A549 treated with DMSO at 1 μM for 4 hours (cell line): ENCODE measurements around the gene GEMIN7. TPM values are rescaled to one million over a fixed set of nuclear protein-coding genes. Genes with fewer than 3 reads are reported as not detected.

Experiments used
- total RNA-seq: library from RNA; stranded (reverse); fragments of 200-300 nt; extraction: Qiagen RNA extraction; gene quantifications from 5 replicates; pipeline ENCODE4 v1.2.3, GENCODE V29; 2022; ENCODE audit warnings: low read depth

Gene GEMIN7, protein sequence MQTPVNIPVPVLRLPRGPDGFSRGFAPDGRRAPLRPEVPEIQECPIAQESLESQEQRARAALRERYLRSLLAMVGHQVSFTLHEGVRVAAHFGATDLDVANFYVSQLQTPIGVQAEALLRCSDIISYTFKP
- 83.7 to 92.7 TPM (median 88.0 TPM) in 5 replicates for total RNA-seq

DNA sequence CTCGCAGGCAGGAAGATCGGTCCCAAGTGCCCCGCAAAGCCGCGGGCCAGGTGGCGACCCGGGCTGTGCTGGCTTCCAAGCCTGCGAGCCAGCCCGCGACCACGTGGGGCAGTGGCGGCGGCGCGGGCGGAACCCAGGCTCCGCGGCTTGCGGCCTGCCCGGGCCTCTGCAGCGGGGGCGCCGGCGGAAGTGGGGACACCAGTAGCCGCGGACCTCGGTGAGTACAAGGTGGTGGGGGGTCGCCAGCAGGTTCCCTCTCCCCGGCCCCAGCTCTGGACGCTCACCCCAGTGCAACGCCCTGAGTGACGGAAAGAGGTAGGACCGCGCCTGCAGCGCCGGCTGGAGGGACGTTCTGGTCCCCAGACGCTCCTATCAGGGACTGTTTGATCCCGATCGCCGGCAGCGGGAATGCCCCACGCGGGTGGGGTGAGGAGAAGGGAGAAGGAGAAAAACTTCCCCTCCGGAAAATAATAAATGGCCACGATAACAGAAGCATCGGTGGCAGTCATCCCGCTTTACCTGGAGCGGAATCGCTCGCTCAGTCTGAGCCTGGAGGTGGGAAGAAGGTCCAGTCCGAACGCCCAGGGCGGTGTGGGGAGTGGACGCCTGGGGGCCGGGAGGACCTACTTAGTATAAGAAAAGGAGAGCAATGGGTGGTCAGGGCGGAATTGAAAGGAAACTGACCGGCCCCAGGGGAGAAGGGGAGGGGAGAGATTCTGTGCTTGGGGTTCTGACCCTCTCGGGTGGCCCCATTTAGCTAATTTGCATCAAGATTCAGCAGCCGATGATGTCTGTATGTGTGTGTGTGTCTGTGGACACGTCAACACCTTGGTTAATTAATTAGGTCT is at the start of gene GEMIN7:
TSS of gene GEMIN7 (plus strand) at position 198 of the 848 bp plus-strand sequence. CDS start 10,855 bp downstream, outside the sequence.

DNA sequence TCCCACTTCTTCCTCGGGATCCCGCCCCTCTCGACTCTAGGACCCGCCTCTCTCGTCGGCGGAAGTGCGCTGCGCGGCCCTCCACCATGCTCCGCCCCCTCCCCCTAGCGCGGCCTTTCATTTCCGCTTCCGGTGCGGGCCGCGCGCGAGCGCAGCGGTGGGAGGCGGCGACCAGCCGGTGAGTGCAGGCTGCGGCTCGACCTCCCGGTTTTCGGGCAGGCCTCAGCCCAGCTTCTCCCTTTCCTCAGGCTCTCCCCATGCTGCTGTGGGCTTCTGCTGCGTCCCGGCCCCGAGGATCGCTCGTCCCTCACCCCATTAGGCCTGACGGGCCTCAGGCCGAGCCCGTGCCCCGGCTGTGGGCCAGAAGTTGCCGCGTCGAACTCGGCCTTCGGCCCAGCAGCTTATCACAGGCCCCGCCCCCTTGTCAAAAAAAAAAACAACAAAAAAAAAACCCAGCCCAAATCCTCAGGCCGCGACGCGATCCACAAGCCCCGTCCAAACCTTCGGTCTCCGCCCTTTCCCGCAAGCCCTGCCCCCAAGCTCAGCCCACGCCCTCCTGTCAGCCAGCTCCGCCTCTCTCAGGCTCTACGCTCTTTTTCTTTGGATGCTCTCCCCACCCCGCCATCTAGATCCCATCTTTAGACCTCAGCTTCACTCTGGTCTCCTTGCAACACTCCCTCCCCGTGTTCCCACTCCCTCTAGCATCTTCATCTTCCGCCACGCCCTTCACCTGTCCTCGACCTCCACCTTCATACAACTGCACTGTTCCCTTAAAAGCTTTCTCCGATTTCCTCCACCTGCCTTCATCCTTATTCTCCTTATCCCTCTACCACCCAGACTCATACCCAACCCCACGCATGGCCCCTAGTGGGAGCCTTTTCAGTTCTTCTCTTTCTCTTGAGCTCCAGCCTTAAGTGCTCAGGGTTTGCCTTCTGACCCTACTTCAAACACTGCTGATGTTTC is 39.8 kb upstream of the GEMIN7 start, which contains the start of gene CLASRP:
TSS of gene CLASRP (plus strand) at position 115 of the 963 bp plus-strand sequence. CDS start 1,168 bp downstream, outside the sequence.

DNA sequence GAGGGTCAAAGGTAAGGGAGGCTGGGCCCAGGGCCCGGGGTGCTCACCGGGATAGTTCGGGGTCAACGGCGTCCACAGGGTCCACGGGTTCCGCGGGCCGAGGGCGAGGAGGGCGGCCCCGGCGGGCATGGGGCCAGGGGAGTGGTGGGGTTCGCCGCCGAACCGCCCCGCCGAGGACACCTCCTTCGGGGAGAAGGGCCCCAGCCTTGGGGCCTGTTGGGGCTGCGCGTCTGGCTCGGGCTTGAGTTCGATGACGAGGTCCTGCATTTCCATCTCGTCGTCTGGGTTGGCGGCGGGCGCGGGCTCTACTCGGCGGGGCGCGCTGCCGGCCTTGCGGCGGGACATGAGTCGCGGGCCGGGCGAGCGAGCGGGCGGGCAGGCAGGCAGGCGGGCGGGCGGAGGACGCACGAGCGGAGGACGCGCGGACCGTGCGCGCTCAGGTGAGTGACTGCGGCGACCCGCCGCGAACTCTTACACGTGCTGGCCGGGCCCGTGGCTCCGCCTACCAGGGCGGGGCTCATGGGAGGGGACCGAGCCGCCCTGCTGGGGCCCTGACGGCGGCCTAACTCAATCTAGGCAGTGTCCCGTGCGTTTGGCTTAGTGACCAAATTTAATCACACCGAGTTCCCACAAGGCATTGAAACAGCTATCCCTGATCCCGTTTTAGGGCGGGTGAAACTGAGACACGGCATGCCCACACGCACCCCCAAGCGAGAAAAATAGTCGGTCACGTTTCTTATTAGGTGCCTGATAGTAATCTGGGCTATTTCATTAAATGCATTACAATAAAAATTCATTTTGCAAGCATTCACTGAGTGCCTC is 2.8 kb upstream of the GEMIN7 start, which contains the start of gene ZNF296:
TSS of gene ZNF296 (minus strand) at position 450 of the 822 bp plus-strand sequence. CDS start at position 345, 105 bp downstream.

DNA sequence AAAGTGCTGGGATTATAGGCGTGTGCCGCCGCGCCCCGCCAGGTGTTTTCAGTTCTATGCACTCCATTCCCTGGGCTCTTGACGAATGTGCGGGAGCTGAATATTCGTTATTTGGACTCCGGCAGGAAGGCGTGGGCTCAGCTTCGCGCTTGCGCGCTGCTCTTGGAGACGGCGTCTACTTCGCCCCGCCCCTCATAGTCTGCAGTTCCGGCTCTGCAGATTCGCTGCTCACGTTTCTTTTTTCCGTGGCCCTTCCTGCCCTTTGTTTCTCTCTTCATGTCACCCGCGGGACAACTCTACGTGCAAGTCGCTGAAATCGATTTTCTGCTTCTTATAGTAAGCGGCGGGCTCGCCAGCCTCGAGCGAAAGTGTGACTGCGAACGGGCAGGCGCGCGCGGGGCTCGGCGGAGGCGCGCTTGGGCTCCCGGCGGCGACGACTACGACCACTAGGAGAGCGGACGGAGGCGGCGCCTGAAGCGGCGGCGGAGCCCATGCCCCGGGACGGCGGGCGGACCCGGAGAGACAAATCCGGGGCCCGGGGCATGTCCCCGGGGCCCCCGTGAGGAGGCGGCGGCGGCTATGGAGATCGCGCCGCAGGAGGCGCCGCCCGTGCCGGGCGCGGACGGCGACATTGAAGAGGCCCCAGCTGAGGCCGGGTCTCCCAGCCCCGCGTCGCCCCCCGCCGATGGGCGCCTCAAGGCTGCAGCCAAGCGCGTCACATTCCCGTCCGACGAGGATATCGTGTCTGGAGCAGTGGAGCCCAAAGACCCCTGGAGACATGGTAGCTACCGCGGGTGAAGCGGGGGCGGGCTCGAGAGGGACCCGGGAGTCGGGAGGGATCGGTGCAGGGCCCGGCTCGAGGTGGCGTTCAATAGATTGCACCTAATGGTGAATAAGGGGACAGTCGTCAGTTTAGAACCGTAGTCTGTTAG is 14.0 kb downstream of the GEMIN7 start, which contains the start of gene PPP1R37:
TSS of gene PPP1R37 (plus strand) at position 433 of the 932 bp plus-strand sequence. CDS start at position 580, 147 bp downstream.

Other genes starting within 250 kb of the GEMIN7 start
- gene NECTIN2, start 233.0 kb upstream of the GEMIN7 start, total RNA-seq = 75.5 to 88.4 TPM (median 83.4 TPM) in 5 replicates
- 206 to 267 TPM (median 230 TPM) in 5 replicates for gene TOMM40, start 188.0 kb upstream of the GEMIN7 start, total RNA-seq
- 12.2 to 15.8 TPM (median 13.3 TPM) in 5 replicates for gene APOE, start 173.5 kb upstream of the GEMIN7 start, total RNA-seq
- gene APOC1, start 164.7 kb upstream of the GEMIN7 start, total RNA-seq = 109 to 128 TPM (median 117 TPM) in 5 replicates
- not detected in 5 replicates for gene APOC4, start 137.0 kb upstream of the GEMIN7 start, total RNA-seq
- not detected in 5 replicates for gene APOC2, start 133.2 kb upstream of the GEMIN7 start, total RNA-seq
- 136 to 197 TPM (median 165 TPM) in 5 replicates for gene CLPTM1, start 123.9 kb upstream of the GEMIN7 start, total RNA-seq
- 41.9 to 59.2 TPM (median 49.1 TPM) in 5 replicates for gene RELB, start 77.8 kb upstream of the GEMIN7 start, total RNA-seq
- gene CLASRP, start 40.2 kb upstream of the GEMIN7 start, total RNA-seq = 54.6 to 69.9 TPM (median 62.3 TPM) in 5 replicates
- gene ZNF296, start 2.8 kb upstream of the GEMIN7 start, total RNA-seq = 6.6 to 9.2 TPM (median 7.7 TPM) in 5 replicates
- gene PPP1R37, start 13.9 kb downstream of the GEMIN7 start, total RNA-seq = 19.5 to 31.8 TPM (median 29.7 TPM) in 5 replicates
- gene NKPD1, start 81.7 kb downstream of the GEMIN7 start, total RNA-seq = 0.04 to 0.09 TPM (median 0.05 TPM) in 5 replicates
- 34.8 to 41.6 TPM (median 37.2 TPM) in 5 replicates for gene TRAPPC6A, start 99.0 kb downstream of the GEMIN7 start, total RNA-seq
- gene BLOC1S3, start 99.5 kb downstream of the GEMIN7 start, total RNA-seq = 11.6 to 15.2 TPM (median 13.4 TPM) in 5 replicates
- gene EXOC3L2, start 166.1 kb downstream of the GEMIN7 start, total RNA-seq = 0.80 to 1.3 TPM (median 0.99 TPM) in 5 replicates
- 5.4 to 9.7 TPM (median 7.3 TPM) in 5 replicates for gene MARK4, start 172.0 kb downstream of the GEMIN7 start, total RNA-seq
- 0.11 TPM in 1 of 5 replicates, not detected in the others for gene CKM, start 243.6 kb downstream of the GEMIN7 start, total RNA-seq